Measurements from ENCODE around the gene PEAK1.

GRCh38 chr15:77292969-77293558 is 126.8 kb downstream of the PEAK1 start:
- TF ChIP-seq CTCF (optimal IDR thresholded peaks at IDR 0.05 in 1 of 3, IDR thresholded peaks at IDR 0.05 in 1 of 3, conservative IDR thresholded peaks at IDR 0.05 in 1 of 3; ENCODE audit: extremely low read depth in 1 of 3, insufficient read depth in 2 of 3, low read length in 3 of 3) (no peak), EZH2 (IDR thresholded peaks at IDR 0.05; ENCODE audit: low read length) (no peak)

Measured in keratinocyte (primary cell).